ENCODE results near the gene TSHZ2.
"Not testable (repeated sequence)": the region's sequence is repeated elsewhere in the genome, so short reads cannot be mapped to it uniquely, and the experiment has no call there.

The TSHZ2 gene

GRCh38 chr20:53087037-53087777, 115.0 kb downstream of the TSHZ2 start:
- CTCF ChIA-PET, result no interaction called here
- no peak for TF ChIP-seq CTCF (IDR thresholded peaks at IDR 0.05; ENCODE audit: insufficient read depth, low read length, missing control alignments)
- POLR2A ChIA-PET, result no interaction called here
- H3K4me3 ChIP-seq (ENCODE audit: low read depth, low read length), result no peak overlapping the region
- DNase-seq (ENCODE audit: low read depth, low spot score), result no peak

GRCh38 chr20:53088786-53089185, 116.6 kb downstream of the TSHZ2 start:
- ChIA-PET POLR2A (no interaction called here), CTCF (no interaction called here)
- TF ChIP-seq CTCF (IDR thresholded peaks at IDR 0.05; ENCODE audit: insufficient read depth, low read length, missing control alignments), result no peak
- no peak for DNase-seq (ENCODE audit: low read depth, low spot score)
- H3K4me3 ChIP-seq (ENCODE audit: low read depth, low read length), result no peak overlapping the region

- POLR2A ChIA-PET; DNase-seq (ENCODE audit: low read depth, low spot score); H3K4me3 ChIP-seq (ENCODE audit: low read depth, low read length); CTCF ChIA-PET: not testable (repeated sequence)
These were observed 117.7 kb downstream of the TSHZ2 start for GRCh38 chr20:53089851-53090250.

- ChIA-PET POLR2A (no interaction called here), CTCF (no interaction called here)
- TF ChIP-seq CTCF (IDR thresholded peaks at IDR 0.05; ENCODE audit: insufficient read depth, low read length, missing control alignments), result no peak
- no peak overlapping the region for H3K4me3 ChIP-seq (ENCODE audit: low read depth, low read length)
- DNase-seq (ENCODE audit: low read depth, low spot score), result no peak
These were observed 119.6 kb downstream of the TSHZ2 start for GRCh38 chr20:53091789-53092188.

- ChIA-PET POLR2A (no interaction called here), CTCF (no interaction called here)
- no peak overlapping the region for H3K4me3 ChIP-seq (ENCODE audit: low read depth, low read length)
- DNase-seq (ENCODE audit: low read depth, low spot score), result no peak
- no peak for TF ChIP-seq CTCF (IDR thresholded peaks at IDR 0.05; ENCODE audit: insufficient read depth, low read length, missing control alignments)
These were observed 120.7 kb downstream of the TSHZ2 start for GRCh38 chr20:53092772-53093300.

- ChIA-PET CTCF (no interaction called here), POLR2A (no interaction called here)
- no peak for DNase-seq (ENCODE audit: low read depth, low spot score)
- TF ChIP-seq CTCF (IDR thresholded peaks at IDR 0.05; ENCODE audit: insufficient read depth, low read length, missing control alignments), result no peak
- no peak overlapping the region for H3K4me3 ChIP-seq (ENCODE audit: low read depth, low read length)
These were observed 125.2 kb downstream of the TSHZ2 start for GRCh38 chr20:53097371-53097770.

- CTCF ChIA-PET, result no interaction called here
- no peak overlapping the region for H3K4me3 ChIP-seq (ENCODE audit: low read depth, low read length)
- POLR2A ChIA-PET, result no interaction called here
- DNase-seq (ENCODE audit: low read depth, low spot score), result no peak
- no peak for TF ChIP-seq CTCF (IDR thresholded peaks at IDR 0.05; ENCODE audit: insufficient read depth, low read length, missing control alignments)
These were observed 125.6 kb downstream of the TSHZ2 start for GRCh38 chr20:53097791-53098190.

Data from AG04449 (cell line).